Stimulated activated CD8-positive, alpha-beta memory T cell treated with anti-CD3 and anti-CD28 coated beads, Interleukin-4, amount 100 ng/mL, for 48 hours (primary cell): ENCODE data around the gene SSX4.
A peak's percentile ranks its signal among the peaks of the same experiment; 100 is the strongest.
"Not testable (repeated sequence)": the region's sequence is repeated elsewhere in the genome, so short reads cannot be mapped to it uniquely, and the experiment has no call there.

Source experiments
- DNase-seq: peaks from one replicate; pipeline ENCODE4 v3.0.0-alpha.2; 2020

Gene SSX4

GRCh38 chrX:48383239-48383638 is at the start of gene SSX4:
SSX4 (plus strand) TSS chrX:48383539; CDS start chrX:48384054, 515 bp downstream.
- not testable (repeated sequence) for DNase-seq

GRCh38 chrX:48346059-48346458 is 37.3 kb upstream of the SSX4 start:
- DNase-seq: not testable (repeated sequence)

GRCh38 chrX:48356315-48357094 is 26.8 kb upstream of the SSX4 start, which contains the start of gene SSX3:
SSX3 (minus strand) TSS chrX:48356703; CDS start chrX:48355249, 1,454 bp downstream.
- DNase-seq: not testable (repeated sequence)

GRCh38 chrX:48357681-48358080 is 25.7 kb upstream of the SSX4 start:
- no peak for DNase-seq

- not testable (repeated sequence) for DNase-seq
Measured at GRCh38 chrX:48359281-48359680, 24.1 kb upstream of the SSX4 start.

- not testable (repeated sequence) for DNase-seq
Measured at GRCh38 chrX:48367717-48368408, 15.5 kb upstream of the SSX4 start.

- not testable (repeated sequence) for DNase-seq
Measured at GRCh38 chrX:48370408-48370807, 12.9 kb upstream of the SSX4 start.

- not testable (repeated sequence) for DNase-seq
Measured at GRCh38 chrX:48396931-48397330, 13.6 kb downstream of the SSX4 start.

- DNase-seq: peak; percentile 2
Measured at GRCh38 chrX:48397825-48398224, 14.5 kb downstream of the SSX4 start.

GRCh38 chrX:48411860-48412259 is 28.5 kb downstream of the SSX4 start, which contains the start of gene SSX4B:
SSX4B (minus strand) TSS chrX:48411960; CDS start chrX:48411372, 588 bp downstream.
- DNase-seq: not testable (repeated sequence)

- not testable (repeated sequence) for DNase-seq
Measured at GRCh38 chrX:48427027-48427716, 43.8 kb downstream of the SSX4 start.

- not testable (repeated sequence) for DNase-seq
Measured at GRCh38 chrX:48429606-48430005, 46.3 kb downstream of the SSX4 start.

- not testable (repeated sequence) for DNase-seq
Measured at GRCh38 chrX:48430166-48430565, 46.8 kb downstream of the SSX4 start.

GRCh38 chrX:48433713-48434112 is 50.4 kb downstream of the SSX4 start:
- DNase-seq: not testable (repeated sequence)
